H54 (cell line): ENCODE results near the gene MLIP.

Source experiments
- DNase-seq: peaks from one replicate; pipeline ENCODE4 v3.0.0; 2011; ENCODE audit warnings: low spot score, mixed read lengths; ENCODE audit not compliant: insufficient read length
- FAIRE-seq: peaks from 3 replicates; lab custom pipeline; 2011; peaks lifted over from hg19 to GRCh38; lab: Jason Lieb, UNC
- POLR2A ChIP-seq: IDR thresholded peaks from 2 replicates; pipeline ENCODE4 v1.6.1; 2011; ENCODE audit warnings: low read depth, mild to moderate bottlenecking, low read length

Gene MLIP

DNA sequence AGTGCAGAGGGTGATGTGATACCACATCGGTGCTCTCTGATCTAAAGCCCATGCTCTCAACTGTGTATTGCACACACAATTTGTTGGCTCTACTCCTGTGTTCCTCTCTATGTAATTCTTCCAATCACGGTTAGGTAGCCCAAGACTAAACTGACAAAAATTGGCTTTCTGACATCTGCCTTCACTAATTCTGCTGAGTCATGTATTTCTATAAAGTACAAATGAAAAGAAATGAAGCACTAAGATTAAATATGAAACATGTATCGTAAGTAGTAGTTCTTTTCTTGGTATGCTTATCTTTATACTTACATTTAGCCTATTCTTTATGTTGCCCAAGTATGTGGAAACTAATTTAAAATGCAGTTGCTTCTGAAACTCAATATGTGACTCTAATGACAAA is 7.7 kb upstream of the MLIP start:
- no peak for TF ChIP-seq POLR2A
- no peak for FAIRE-seq
- DNase-seq = no peak

DNA sequence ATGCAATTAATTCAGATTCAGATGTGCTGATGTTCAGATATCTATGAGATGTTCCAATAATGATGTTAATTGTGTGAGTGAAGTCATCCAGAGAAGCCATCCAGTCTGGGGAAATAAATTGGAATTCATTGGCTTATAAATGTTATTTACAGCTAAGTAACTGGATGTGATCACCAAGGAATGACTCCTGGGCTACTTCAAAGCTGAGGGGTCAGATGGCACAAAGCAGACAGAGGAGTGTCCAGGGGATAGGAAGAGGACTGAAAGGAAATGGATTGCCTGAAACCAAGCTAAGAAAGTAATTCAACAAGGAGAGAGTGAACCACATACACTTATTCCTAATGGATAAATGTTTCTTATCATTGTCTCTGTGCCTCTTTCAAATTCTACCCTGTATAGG is 4.5 kb upstream of the MLIP start:
- FAIRE-seq (no peak), DNase-seq (no peak)
- TF ChIP-seq POLR2A = no peak

DNA sequence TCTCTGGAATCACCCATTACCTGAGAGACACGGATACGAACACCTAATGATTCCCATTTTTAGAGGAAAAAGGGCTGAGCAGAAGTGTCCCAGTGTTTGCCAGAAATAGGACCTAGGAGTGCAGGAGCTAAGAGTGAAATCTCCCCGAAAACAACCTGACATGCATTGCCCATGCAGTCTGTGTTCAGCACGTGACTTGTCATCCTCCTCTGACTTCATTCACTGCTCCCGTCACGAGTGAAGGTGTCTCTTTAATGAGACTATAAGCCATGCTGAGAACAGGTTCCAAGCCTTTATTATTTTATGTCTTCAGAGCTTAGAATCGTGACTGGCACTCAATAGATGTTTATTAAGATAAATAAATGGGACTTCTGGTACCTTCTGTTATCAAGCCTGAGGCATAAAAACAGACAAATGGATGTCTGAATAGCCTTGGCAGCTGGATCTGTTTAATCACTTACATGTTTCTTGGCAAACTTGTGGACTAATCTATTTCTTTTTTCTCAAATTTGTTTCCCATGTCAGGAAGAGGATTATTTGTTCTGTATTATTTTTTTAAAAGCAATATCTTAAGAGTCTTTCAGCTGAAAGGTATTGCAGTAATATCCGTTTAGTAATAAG is 3.7 kb upstream of the MLIP start:
- no peak for DNase-seq
- FAIRE-seq = no peak
- TF ChIP-seq POLR2A = no peak

DNA sequence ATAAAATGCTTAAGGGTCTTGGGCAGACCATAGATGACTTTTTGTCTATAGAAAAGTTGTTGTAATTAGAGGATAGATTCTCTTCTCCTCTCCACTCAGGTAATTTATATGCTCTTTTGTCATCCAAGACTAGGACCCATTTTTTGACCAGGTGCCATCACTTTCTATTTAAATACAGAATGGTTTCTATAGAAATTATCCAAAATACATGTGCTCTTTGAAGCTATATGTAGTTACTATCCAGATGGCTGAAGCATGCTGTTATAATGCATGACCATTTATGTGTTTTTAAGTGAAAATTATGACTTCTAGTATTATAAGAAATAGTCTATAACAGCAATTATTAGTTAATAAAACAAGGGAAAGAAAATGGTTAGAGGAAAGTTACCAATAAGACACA is 3.0 kb upstream of the MLIP start:
- DNase-seq = no peak
- no peak for TF ChIP-seq POLR2A
- FAIRE-seq = no peak

DNA sequence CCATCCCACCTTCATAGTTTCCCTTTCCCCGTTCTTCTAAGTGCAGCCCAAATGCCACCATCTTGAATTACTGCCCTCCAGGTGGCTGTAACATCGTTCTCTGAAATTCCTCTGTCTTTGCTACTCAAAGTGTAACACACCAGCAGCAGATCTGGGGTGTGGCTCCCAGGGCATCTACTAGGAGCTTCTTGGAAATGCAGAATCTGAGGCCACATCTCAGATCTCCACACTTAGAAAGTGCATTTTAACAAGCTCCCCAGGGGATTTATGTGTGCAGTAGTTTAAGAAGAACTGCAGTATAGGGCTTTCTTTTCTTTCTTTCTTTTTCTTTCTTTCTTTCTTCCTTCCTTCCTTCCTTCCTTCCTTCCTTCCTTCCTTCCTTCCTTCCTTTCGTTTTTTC is 1.7 kb upstream of the MLIP start:
- no peak for FAIRE-seq
- TF ChIP-seq POLR2A = no peak
- no peak for DNase-seq

DNA sequence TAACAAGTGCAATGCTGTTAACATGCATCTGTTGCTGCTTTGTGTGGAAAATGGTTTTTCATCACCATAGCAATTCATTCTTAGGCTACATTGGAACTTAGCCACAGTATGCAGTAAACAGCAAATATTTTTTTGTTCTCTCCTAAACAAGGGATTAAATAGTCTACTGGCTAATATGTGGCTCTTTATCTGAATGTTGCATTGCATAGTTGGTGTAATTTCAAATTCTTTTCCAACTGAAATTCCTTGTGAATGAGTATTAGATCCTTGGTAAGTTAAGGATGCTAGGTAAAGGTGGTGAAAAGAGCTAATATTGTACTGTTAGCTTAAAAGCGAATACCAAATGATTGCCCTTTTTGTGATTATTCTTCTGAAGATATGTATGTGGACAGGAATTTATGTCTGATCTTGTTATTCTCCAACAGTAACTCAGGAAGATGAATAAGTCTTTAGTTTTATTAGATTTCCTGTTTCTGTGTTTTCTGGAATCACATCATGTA is 958 bp downstream of the MLIP start:
- FAIRE-seq (peak; percentile 81), DNase-seq (no peak)
- no peak for TF ChIP-seq POLR2A

DNA sequence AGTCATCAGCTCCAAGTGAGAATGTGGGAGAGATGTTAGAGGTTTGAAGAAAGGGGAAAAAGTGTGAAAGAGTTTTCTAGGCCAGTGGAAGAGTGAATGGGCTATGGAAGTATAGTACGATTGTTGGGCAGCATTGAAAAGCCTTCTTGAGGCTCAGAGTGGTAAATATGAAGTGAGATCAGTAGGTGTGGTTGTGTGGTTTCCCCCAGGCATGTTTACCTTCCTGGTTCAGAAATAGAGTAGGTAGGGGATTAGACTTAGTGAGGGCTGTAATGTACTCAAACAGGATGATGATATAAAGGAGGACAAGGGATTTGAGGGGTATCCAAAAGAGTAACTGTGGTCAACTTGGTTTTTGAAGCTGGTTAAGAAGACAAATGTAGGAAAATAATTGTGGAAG is 3.7 kb downstream of the MLIP start:
- FAIRE-seq = peak; percentile 30
- no peak for DNase-seq
- TF ChIP-seq POLR2A = no peak

DNA sequence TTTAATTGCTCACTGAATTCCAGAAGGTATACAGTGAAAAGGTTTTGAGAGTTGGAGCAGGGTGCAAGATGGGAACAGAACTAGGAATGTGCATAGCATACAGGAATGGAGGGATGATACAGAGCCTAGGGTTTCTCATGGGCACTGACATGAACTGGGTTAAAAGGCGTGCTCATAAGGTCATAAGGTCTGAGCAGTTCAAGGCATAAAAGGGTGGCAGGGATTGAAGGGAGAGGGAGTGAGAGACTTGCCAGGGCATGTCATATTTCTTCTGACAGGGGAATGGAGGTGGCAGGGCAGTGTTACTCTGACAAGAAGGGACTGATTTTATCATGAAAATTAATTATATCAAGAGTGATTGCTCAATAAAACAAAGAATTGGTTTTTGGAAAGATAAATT is 4.7 kb downstream of the MLIP start:
- FAIRE-seq (no peak), DNase-seq (no peak)
- TF ChIP-seq POLR2A = no peak

DNA sequence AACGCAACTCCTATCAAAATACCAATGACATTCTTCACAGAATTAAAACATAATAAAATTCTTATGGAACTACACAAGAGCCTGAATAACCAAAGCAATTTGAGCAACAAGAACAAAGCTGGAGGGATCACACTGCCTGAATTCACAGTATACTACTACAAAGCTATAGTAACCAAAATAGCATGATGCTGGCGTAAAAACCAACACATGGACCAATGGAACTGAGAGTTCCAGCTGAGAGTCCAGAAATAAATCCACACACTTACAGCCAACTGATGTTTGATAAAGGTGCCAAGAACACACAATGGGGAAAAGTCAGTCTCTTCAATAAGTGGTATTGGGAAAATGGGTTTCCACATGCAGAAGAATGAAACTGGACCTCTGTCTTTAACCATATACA is 6.9 kb downstream of the MLIP start:
- FAIRE-seq (no peak), DNase-seq (no peak)
- TF ChIP-seq POLR2A = no peak

DNA sequence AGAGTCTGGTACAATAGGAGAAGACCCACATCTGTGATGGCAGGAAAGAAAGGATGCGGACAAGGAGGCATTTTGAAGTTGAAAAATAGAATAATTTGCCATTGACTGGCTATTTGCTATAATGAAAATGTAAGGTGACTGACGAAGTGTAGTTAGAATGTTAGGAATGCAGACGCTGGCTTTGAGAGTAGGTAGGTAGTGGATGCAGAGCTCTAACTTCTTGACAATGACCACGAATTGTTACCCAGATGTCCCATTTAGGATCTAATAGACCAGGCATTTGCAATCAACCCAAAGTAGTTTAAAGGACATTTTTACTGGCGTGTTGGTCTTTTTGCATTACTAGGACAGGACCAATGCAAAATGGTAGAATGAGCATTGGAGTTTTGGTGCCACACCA is 14.2 kb downstream of the MLIP start:
- DNase-seq (no peak), FAIRE-seq (no peak)
- TF ChIP-seq POLR2A = no peak

DNA sequence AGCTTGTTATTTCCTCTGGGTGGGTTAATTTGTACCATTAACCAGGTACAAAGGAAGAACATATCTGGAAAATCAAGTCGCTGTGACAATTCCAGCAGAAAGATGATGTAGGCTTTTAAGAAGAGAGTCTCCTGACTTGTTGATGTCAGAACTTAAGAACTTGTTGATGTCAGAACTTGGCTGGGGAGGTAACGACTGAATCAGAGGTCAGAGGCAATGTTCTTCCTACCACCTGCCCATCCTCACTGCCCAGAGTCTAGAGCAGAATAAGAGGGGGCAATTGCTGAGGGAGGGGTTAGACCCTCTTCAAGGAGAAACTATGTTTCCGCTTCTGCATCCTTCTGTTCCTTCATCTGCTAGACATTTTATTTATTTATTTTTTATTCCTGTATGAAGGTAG is 18.9 kb downstream of the MLIP start:
- FAIRE-seq (no peak), DNase-seq (no peak)
- no peak for TF ChIP-seq POLR2A

DNA sequence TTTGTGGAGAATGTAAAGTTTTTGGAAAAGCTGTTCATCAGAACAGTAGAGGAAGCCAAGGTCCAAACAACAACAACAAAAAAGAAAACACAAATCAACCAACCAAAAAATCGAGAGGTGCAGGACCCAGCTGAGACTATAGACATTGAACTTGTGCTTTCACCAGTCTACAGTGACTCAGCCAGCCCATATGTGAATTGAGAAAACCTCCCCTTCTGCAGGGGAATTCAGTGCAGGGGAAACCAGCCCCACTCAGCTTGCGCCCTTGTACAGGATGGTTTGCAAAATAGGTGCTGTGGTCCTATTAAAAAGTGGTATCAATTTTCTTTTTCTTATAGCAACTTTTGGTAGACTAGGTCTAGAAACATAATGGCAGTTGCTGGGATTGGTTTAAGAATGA is 21.3 kb downstream of the MLIP start:
- no peak for TF ChIP-seq POLR2A
- DNase-seq = no peak
- FAIRE-seq = peak; percentile 30

DNA sequence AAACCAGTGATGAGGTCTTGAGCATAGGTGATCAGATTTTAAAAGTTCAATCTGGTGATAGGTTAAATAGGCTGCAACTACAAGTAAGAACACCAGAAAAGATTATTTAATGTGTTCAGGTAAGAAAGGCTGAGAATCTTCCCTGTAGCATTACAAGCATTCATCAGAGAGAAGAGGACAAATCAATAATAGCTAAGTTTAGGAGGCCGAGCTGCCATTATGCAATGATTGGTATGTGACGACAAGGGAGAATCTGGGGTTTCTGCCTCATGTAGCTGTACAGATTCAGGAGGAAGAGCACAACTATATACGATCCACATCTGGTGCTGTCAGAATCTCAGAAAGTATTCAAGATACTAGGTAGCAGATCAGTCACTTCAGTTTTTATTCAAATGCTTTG is 21.9 kb downstream of the MLIP start:
- no peak for DNase-seq
- no peak for FAIRE-seq
- TF ChIP-seq POLR2A = no peak

DNA sequence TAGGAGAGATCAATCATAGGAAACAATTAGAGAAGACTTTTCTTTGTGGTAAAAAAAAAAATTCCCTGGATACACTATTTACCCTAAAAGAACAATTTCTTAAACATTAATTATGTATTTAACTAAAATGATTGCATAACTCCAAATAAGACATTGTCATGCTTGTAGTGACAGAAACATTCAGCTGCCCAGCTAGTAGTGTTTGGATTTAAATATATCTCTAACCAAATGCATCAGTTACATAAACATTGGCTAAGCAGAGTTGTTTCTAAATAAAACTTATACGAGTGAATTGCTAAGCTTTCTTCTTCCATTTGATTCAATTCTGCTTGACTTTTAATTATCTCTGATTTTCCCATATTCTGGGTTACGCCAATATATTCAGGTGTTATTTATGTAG is 23.7 kb downstream of the MLIP start:
- no peak for TF ChIP-seq POLR2A
- DNase-seq (no peak), FAIRE-seq (no peak)

DNA sequence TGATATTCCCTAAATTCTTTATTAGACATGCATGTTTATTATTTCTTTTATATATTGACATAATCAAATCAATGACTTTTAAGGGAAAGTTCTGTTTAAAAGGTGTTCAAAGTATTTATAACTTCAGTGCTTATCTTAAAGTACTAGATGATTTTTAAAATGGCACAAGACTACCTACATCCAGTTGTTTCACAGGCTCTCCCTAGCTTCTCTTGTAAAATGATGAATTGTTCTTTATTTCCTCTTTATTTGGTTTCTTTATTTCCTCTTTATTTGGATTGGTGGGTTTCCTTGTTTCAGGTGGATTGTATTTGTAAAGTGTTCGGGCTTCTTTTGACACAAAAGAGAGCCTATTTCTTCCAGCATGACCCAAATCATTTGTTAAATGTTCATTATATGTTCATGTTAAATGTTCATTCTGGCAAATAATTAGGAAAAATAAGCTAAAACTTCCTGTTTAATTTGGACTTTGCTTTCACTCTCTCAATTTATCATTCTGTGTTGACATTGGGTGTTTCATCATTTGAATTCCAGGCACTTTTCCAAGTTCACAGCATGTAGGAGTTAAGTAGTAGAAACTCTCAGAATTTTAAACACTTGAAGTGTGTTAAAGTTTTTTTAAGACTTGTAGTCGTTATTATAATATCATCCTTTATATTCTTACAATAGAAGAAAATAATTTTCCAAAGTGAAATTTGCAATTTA is 24.6 kb downstream of the MLIP start:
- DNase-seq (no peak), FAIRE-seq (peak; percentile 15)
- TF ChIP-seq POLR2A = no peak
